Endodermal cell (in vitro differentiated cells): ENCODE data around the gene ARL4A. TPM values are rescaled to one million over a fixed set of nuclear protein-coding genes. Genes with fewer than 3 reads are reported as not detected.
A peak's percentile ranks its signal among the peaks of the same experiment; 100 is the strongest.

ENCODE experiments used
- DNase-seq: peaks from one replicate; pipeline ENCODE4 v3.0.0-alpha.2; 2017
- H3K27ac ChIP-seq: 2 replicates; pipeline ENCODE4 v1.5.1; 2013; ENCODE audit warnings: mild to moderate bottlenecking, low read depth, low read length, moderate library complexity
- H3K27me3 ChIP-seq: 2 replicates; pipeline ENCODE4 v1.6.1; 2013; ENCODE audit warnings: mild to moderate bottlenecking, low read length, moderate library complexity; ENCODE audit not compliant: insufficient read depth, control insufficient read depth, poor library complexity, severe bottlenecking
- H3K36me3 ChIP-seq: 2 replicates; pipeline ENCODE4 v1.7.0; 2013; ENCODE audit warnings: mild to moderate bottlenecking, low read length, moderate library complexity; ENCODE audit not compliant: control insufficient read depth, insufficient read depth
- H3K4me1 ChIP-seq: one replicate; pipeline ENCODE4 v1.7.0; 2013; ENCODE audit warnings: low read length; ENCODE audit not compliant: control insufficient read depth, insufficient read depth
- H3K4me3 ChIP-seq: 2 replicates; pipeline ENCODE4 v1.5.1; 2013; ENCODE audit warnings: mild to moderate bottlenecking, low read length, moderate library complexity
- H3K9ac ChIP-seq: 2 replicates; pipeline ENCODE4 v1.6.1; 2013; ENCODE audit warnings: mild to moderate bottlenecking, low read length, moderate library complexity; ENCODE audit not compliant: poor library complexity, severe bottlenecking; ENCODE audit errors: extremely low read depth
- H3K9me3 ChIP-seq: 2 replicates; pipeline ENCODE4 v1.6.1; 2013; ENCODE audit warnings: mild to moderate bottlenecking, low read length, moderate library complexity; ENCODE audit not compliant: control insufficient read depth
- H3K27ac Mint-ChIP-seq: 2 replicates; pipeline ENCODE4 v1.8.0; 2020; ENCODE audit warnings: mixed read lengths
- H3K27me3 Mint-ChIP-seq: 2 replicates; pipeline ENCODE4 v1.8.0; 2021; ENCODE audit warnings: mild to moderate bottlenecking, mixed read lengths; ENCODE audit not compliant: insufficient read depth
- H3K36me3 Mint-ChIP-seq: 2 replicates; pipeline ENCODE4 v1.8.0; 2020; ENCODE audit warnings: low read depth, mixed read lengths
- H3K4me1 Mint-ChIP-seq: 2 replicates; pipeline ENCODE4 v1.8.0; 2020; ENCODE audit warnings: mixed read lengths
- H3K4me3 Mint-ChIP-seq: 2 replicates; pipeline ENCODE4 v1.8.0; 2020; ENCODE audit warnings: mild to moderate bottlenecking, moderate library complexity, mixed read lengths
- H3K9me3 Mint-ChIP-seq: 2 replicates; pipeline ENCODE4 v1.8.0; 2020; ENCODE audit warnings: mild to moderate bottlenecking, mixed read lengths
- WGBS, 2 experiments: methylation state at CpG; one replicate each; pipeline versions ENCODE4 v1.1.5 to v1.1.7; 2013; ENCODE audit warnings: missing lambda C conversion rate in 2 of 2, mixed read lengths in 1 of 2; ENCODE audit not compliant: insufficient coverage in 1 of 2, insufficient read length in 1 of 2; 5-methylcytosine and 5-hydroxymethylcytosine counted together
- total RNA-seq, 2 donors: library from RNA; stranded (reverse); fragmentation: NEBNext Ultra II Directional in 1 of 2; extraction: Animal tissue kit (Norgen Biotek cat#: 25700) in 1 of 2; gene quantifications; 2 replicates in 1 of 2; 3 replicates in 1 of 2; pipeline ENCODE4 v1.2.1, GENCODE V29; 2021
- TF ChIP-seq, protein P1 (sequence below): fragments of 200-600 bp; sonication (generic); conservative IDR thresholded peaks from 2 replicates; pipeline ENCODE4 v1.5.0; 2021; ENCODE audit warnings: antibody characterized with exemption, mild to moderate bottlenecking

The ARL4A gene
- total RNA-seq, 2 donors from 2014 or later = 19.1 to 26.4 TPM

DNA sequence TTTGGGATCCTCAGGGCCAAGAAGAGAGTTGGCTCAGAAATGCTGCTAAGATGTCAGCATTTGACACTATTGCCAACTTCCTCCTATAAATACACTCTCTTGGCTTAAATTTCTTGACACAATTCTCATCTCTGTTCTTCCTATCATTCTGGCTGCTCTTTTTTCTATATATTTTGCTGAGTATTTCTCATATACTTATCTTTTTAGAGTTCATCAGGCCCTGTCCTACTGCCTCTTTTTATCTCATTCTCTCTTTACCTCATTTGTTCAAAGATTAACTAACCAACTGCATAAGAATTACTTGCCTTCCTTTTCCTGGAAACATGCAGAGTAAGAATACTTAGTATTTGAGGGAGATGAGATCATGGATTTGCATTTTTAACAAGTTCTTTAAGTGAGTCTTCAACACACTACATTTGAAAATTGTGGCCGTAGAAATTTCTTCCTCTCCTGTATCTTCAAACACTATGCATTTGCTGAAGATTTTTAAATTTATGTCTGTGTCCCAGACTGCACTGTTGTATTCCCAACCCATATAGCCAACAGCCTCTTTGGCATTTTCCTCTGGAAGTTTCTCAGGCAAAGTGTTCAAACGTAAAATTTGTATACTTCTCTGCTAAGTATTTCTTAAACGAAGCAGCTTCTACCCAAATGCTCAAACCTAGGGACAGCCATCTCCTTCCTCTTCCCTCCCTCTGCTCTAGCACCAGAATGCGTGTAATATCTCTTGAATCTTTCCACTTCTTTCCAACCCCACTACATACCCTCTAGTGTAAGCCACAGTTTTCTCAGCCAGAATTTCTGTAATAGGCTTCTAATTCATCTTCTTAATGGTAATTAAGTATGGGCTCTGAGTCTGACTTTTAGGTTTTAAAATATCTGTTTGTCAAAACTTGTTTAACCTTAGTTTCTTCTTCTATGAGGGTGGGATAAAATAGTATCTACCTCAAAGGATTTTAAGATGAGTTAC lies 35.5 kb downstream of the ARL4A start:
- H3K4me1 Mint-ChIP-seq = peaks cover 10% of the 10 kb centered on the region
- H3K4me3 ChIP-seq = no peak overlapping the region
- no peaks in the 10 kb centered on the region for H3K27me3 ChIP-seq
- no peak for DNase-seq
- H3K4me3 Mint-ChIP-seq = no peak overlapping the region
- H3K9ac ChIP-seq = no peak overlapping the region
- H3K27ac Mint-ChIP-seq = peak overlapping the region; percentile 18
- H3K9me3 Mint-ChIP-seq = no peaks in the 10 kb centered on the region
- H3K27me3 Mint-ChIP-seq = no peaks in the 10 kb centered on the region
- no peaks in the 10 kb centered on the region for H3K9me3 ChIP-seq
- no peaks in the 10 kb centered on the region for H3K36me3 ChIP-seq
- WGBS, 2 experiments = 40 to 56% methylated on average over 3 to 4 of the region's 4 CpGs
- no peaks in the 10 kb centered on the region for H3K36me3 Mint-ChIP-seq
- TF ChIP-seq, protein P1, sequence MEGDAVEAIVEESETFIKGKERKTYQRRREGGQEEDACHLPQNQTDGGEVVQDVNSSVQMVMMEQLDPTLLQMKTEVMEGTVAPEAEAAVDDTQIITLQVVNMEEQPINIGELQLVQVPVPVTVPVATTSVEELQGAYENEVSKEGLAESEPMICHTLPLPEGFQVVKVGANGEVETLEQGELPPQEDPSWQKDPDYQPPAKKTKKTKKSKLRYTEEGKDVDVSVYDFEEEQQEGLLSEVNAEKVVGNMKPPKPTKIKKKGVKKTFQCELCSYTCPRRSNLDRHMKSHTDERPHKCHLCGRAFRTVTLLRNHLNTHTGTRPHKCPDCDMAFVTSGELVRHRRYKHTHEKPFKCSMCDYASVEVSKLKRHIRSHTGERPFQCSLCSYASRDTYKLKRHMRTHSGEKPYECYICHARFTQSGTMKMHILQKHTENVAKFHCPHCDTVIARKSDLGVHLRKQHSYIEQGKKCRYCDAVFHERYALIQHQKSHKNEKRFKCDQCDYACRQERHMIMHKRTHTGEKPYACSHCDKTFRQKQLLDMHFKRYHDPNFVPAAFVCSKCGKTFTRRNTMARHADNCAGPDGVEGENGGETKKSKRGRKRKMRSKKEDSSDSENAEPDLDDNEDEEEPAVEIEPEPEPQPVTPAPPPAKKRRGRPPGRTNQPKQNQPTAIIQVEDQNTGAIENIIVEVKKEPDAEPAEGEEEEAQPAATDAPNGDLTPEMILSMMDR = no peak
- no peak overlapping the region for H3K27ac ChIP-seq
- no peaks in the 10 kb centered on the region for H3K4me1 ChIP-seq

DNA sequence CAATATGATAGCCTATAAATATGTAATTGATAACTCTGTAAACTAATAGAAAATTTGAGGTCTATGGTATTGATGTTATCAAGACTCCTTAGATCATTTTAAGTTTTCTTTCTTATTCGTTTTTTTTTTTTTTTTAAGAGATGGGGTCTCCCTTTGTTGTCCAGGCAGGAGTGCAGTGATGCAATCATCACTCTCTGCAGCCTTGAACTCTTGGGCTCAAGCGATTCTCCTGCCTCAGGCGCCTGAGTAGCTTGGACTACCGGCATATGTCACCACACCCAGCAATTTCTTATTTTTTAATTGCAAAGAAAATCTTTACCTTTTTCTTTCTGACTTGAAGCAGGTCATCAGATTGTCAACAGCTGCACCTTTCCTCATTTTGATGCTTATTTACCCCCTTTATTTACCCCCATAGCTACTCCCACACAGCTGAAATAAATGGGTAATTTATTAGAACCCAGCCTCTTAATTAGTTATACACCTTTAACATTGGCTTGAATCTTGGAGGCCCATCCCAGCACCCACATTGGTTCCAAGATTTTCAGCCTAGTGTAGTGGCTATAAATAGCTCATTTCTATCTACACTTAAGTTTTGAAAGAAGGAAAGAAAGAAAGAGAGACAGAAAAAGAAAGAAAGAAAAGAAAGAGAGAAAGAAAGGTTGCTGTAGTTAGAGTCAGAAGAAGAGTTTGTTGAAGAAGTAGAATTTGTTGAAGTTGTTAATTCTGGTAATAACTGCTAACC lies 38.3 kb downstream of the ARL4A start:
- WGBS, 2 experiments = 90 to 100% methylated on average over 2 to 4 of the region's 4 CpGs
- Histone ChIP-seq H3K27ac (no peak overlapping the region), H3K9me3 (no peaks in the 10 kb centered on the region), H3K4me1 (no peaks in the 10 kb centered on the region), H3K9ac (no peak overlapping the region), H3K4me3 (no peak overlapping the region), H3K36me3 (no peaks in the 10 kb centered on the region), H3K27me3 (no peaks in the 10 kb centered on the region)
- TF ChIP-seq, protein P1 = no peak
- H3K27me3 Mint-ChIP-seq = no peaks in the 10 kb centered on the region
- H3K4me1 Mint-ChIP-seq = peaks cover 24% of the 10 kb centered on the region
- DNase-seq = no peak
- no peaks in the 10 kb centered on the region for H3K36me3 Mint-ChIP-seq
- H3K27ac Mint-ChIP-seq = no peak overlapping the region
- no peak overlapping the region for H3K4me3 Mint-ChIP-seq
- no peaks in the 10 kb centered on the region for H3K9me3 Mint-ChIP-seq

DNA sequence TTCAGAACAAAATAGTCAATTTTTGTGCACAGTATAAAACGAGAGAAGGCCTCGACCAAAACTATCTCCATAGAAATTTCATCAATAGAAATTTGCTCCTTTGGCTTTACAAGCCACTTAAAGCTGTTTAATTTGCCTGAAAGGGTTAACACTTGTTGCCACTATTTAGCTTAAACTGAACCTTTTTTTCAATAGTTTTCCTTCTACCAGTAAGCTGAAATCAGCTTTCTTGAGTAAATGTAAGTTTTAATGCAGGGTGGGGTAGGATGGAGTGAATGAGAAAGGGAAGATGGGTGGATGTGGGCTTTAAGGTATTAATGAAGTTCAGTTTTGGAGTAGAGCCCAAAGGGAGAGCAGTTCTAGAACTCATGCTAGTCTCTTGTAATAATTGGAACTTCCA lies 39.5 kb downstream of the ARL4A start:
- H3K36me3 ChIP-seq = no peaks in the 10 kb centered on the region
- Mint-ChIP-seq H3K4me3 (no peak overlapping the region), H3K36me3 (no peaks in the 10 kb centered on the region), H3K27ac (no peak overlapping the region), H3K27me3 (no peaks in the 10 kb centered on the region), H3K9me3 (no peaks in the 10 kb centered on the region), H3K4me1 (peaks cover 28% of the 10 kb centered on the region)
- no peak overlapping the region for H3K27ac ChIP-seq
- H3K27me3 ChIP-seq = no peaks in the 10 kb centered on the region
- H3K9me3 ChIP-seq = no peaks in the 10 kb centered on the region
- no peaks in the 10 kb centered on the region for H3K4me1 ChIP-seq
- H3K4me3 ChIP-seq = no peak overlapping the region
- H3K9ac ChIP-seq = no peak overlapping the region
- TF ChIP-seq, protein P1 = no peak
- WGBS, 2 experiments = 93 to 96% methylated on average over 2 of the region's 2 CpGs
- DNase-seq = no peak
